Measurements from ENCODE around the gene CBX2. TPM values are rescaled to one million over a fixed set of nuclear protein-coding genes. Genes with fewer than 3 reads are reported as not detected.

Gene CBX2
- total and polyA plus RNA-seq, 2 experiments from 2014 or later = 0.11 to 0.13 TPM

- Histone ChIP-seq H3K9ac (no peak overlapping the region), H3K27me3 (replicated peaks; ENCODE audit: insufficient read depth) (no peaks in the 10 kb centered on the region), H3K9me3 (ENCODE audit: low read depth) (no peaks in the 10 kb centered on the region), H3K79me2 (ENCODE audit: insufficient read depth) (peaks cover 39% of the 10 kb centered on the region), H2AFZ (no peak overlapping the region), H3K27ac (no peak overlapping the region), H3K36me3 (ENCODE audit: low read depth) (peaks cover 7% of the 10 kb centered on the region; the same call in 1 of the 2 replicates), H3K4me2 (ENCODE audit: unreplicated experiment) (no peak overlapping the region), H3K9me2 (ENCODE audit: insufficient read depth) (no peaks in the 10 kb centered on the region), H3K4me1 (ENCODE audit: insufficient read depth) (peaks cover 6% of the 10 kb centered on the region; the same call in 1 of the 2 replicates), H3K4me3 (no peak overlapping the region), H3F3A (ENCODE audit: insufficient read depth) (peaks cover 15% of the 10 kb centered on the region), H4K20me1 (ENCODE audit: insufficient read depth) (no peaks in the 10 kb centered on the region)
- in situ Hi-C loops (cut with MboI) = no loop called here
- no peak for TF ChIP-seq EZH2 (IDR thresholded peaks at IDR 0.05; ENCODE audit: insufficient read depth, poor library complexity, severe bottlenecking)
- TF ChIP-seq EZH2phosphoT487 (IDR thresholded peaks at IDR 0.05; ENCODE audit: insufficient read depth, low read depth) = no peak
- 95 to 98% methylated on average over 55 to 82 of the region's 83 CpGs for WGBS, 2 experiments (ENCODE audit: low coverage in 1 of 2, low lambda C conversion rate in 2 of 2, missing lambda C conversion rate in 2 of 2)
- DNase-seq = no peak
Measured at GRCh38 chr17:79833744-79834564, 56.0 kb downstream of the CBX2 start.

- Histone ChIP-seq H3K79me2 (ENCODE audit: insufficient read depth) (peaks cover 39% of the 10 kb centered on the region), H4K20me1 (ENCODE audit: insufficient read depth) (no peaks in the 10 kb centered on the region), H3K4me1 (ENCODE audit: insufficient read depth) (peaks cover 6% of the 10 kb centered on the region; the same call in 1 of the 2 replicates), H3K4me2 (ENCODE audit: unreplicated experiment) (no peak overlapping the region), H3F3A (ENCODE audit: insufficient read depth) (peaks cover 15% of the 10 kb centered on the region), H3K9me2 (ENCODE audit: insufficient read depth) (no peaks in the 10 kb centered on the region), H3K4me3 (no peak overlapping the region), H3K27ac (no peak overlapping the region), H3K27me3 (replicated peaks; ENCODE audit: insufficient read depth) (no peaks in the 10 kb centered on the region), H3K36me3 (ENCODE audit: low read depth) (peaks cover 7% of the 10 kb centered on the region; the same call in 1 of the 2 replicates), H3K9me3 (ENCODE audit: low read depth) (no peaks in the 10 kb centered on the region), H3K9ac (no peak overlapping the region), H2AFZ (no peak overlapping the region)
- in situ Hi-C loops (cut with MboI) = no loop called here
- 90 to 93% methylated on average over 52 to 61 of the region's 61 CpGs for WGBS, 2 experiments (ENCODE audit: low coverage in 1 of 2, low lambda C conversion rate in 2 of 2, missing lambda C conversion rate in 2 of 2)
- TF ChIP-seq EZH2phosphoT487 (IDR thresholded peaks at IDR 0.05; ENCODE audit: insufficient read depth, low read depth) = no peak
- TF ChIP-seq EZH2 (IDR thresholded peaks at IDR 0.05; ENCODE audit: insufficient read depth, poor library complexity, severe bottlenecking) = no peak
- DNase-seq = no peak
Measured at GRCh38 chr17:79834565-79835469, 56.9 kb downstream of the CBX2 start.

- 84 to 87% methylated on average over 12 to 13 of the region's 13 CpGs for WGBS, 2 experiments (ENCODE audit: low coverage in 1 of 2, low lambda C conversion rate in 2 of 2, missing lambda C conversion rate in 2 of 2)
- DNase-seq = no peak
- peaks cover 6% of the 10 kb centered on the region; the same call in 1 of the 2 replicates for H3K4me1 ChIP-seq (ENCODE audit: insufficient read depth)
Measured at GRCh38 chr17:79835470-79835899, 57.5 kb downstream of the CBX2 start.

GRCh38 chr17:79835953-79836509 lies 58.1 kb downstream of the CBX2 start:
- Histone ChIP-seq H3K27ac (no peak overlapping the region), H3K4me3 (no peak overlapping the region), H3K4me1 (ENCODE audit: insufficient read depth) (peaks cover 6% of the 10 kb centered on the region; the same call in 1 of the 2 replicates), H2AFZ (no peak overlapping the region), H3K79me2 (ENCODE audit: insufficient read depth) (peaks cover 39% of the 10 kb centered on the region), H3K9ac (no peak overlapping the region), H3K36me3 (ENCODE audit: low read depth) (peaks cover 7% of the 10 kb centered on the region; the same call in 1 of the 2 replicates), H3F3A (ENCODE audit: insufficient read depth) (peaks cover 11% of the 10 kb centered on the region), H3K9me3 (ENCODE audit: low read depth) (no peaks in the 10 kb centered on the region), H3K4me2 (ENCODE audit: unreplicated experiment) (no peak overlapping the region), H3K9me2 (ENCODE audit: insufficient read depth) (no peaks in the 10 kb centered on the region), H4K20me1 (ENCODE audit: insufficient read depth) (no peaks in the 10 kb centered on the region), H3K27me3 (replicated peaks; ENCODE audit: insufficient read depth) (peaks cover 7% of the 10 kb centered on the region; the same call in 1 of the 2 replicates)
- in situ Hi-C loops (cut with MboI) = no loop called here
- DNase-seq = no peak
- 83 to 85% methylated on average over 22 of the region's 24 CpGs for WGBS, 2 experiments (ENCODE audit: low coverage in 1 of 2, low lambda C conversion rate in 2 of 2, missing lambda C conversion rate in 2 of 2)
- TF ChIP-seq EZH2 (IDR thresholded peaks at IDR 0.05; ENCODE audit: insufficient read depth, poor library complexity, severe bottlenecking) = no peak
- no peak for TF ChIP-seq EZH2phosphoT487 (IDR thresholded peaks at IDR 0.05; ENCODE audit: insufficient read depth, low read depth)

More at GRCh38 chr17:79835470-79835899, 57.5 kb downstream of the CBX2 start:
- no peaks in the 10 kb centered on the region for H3K9me2 ChIP-seq (ENCODE audit: insufficient read depth)
- peaks cover 1% of the 10 kb centered on the region; the same call in 1 of the 2 replicates for H3K27me3 ChIP-seq (replicated peaks; ENCODE audit: insufficient read depth)
- peaks cover 39% of the 10 kb centered on the region for H3K79me2 ChIP-seq (ENCODE audit: insufficient read depth)
- H3K4me3 ChIP-seq = no peak overlapping the region
- H2AFZ ChIP-seq = no peak overlapping the region
- no peak overlapping the region for H3K27ac ChIP-seq
- peaks cover 7% of the 10 kb centered on the region; the same call in 1 of the 2 replicates for H3K36me3 ChIP-seq (ENCODE audit: low read depth)
- H3F3A ChIP-seq (ENCODE audit: insufficient read depth) = peaks cover 11% of the 10 kb centered on the region
- no peak overlapping the region for H3K9ac ChIP-seq
- TF ChIP-seq EZH2 (IDR thresholded peaks at IDR 0.05; ENCODE audit: insufficient read depth, poor library complexity, severe bottlenecking) (no peak), EZH2phosphoT487 (IDR thresholded peaks at IDR 0.05; ENCODE audit: insufficient read depth, low read depth) (no peak)
- H3K4me2 ChIP-seq (ENCODE audit: unreplicated experiment) = no peak overlapping the region
- H4K20me1 ChIP-seq (ENCODE audit: insufficient read depth) = no peaks in the 10 kb centered on the region
- H3K9me3 ChIP-seq (ENCODE audit: low read depth) = no peaks in the 10 kb centered on the region
- in situ Hi-C loops (cut with MboI) = no loop called here

All from GM23248 (cell line).